ENCODE data around the gene SULT1C4. TPM values are rescaled to one million over a fixed set of nuclear protein-coding genes. Genes with fewer than 3 reads are reported as not detected.
A peak's percentile ranks its signal among the peaks of the same experiment; 100 is the strongest.

Gene SULT1C4
- total RNA-seq, 1 donor from 2014 or later = 10.6 TPM

DNA sequence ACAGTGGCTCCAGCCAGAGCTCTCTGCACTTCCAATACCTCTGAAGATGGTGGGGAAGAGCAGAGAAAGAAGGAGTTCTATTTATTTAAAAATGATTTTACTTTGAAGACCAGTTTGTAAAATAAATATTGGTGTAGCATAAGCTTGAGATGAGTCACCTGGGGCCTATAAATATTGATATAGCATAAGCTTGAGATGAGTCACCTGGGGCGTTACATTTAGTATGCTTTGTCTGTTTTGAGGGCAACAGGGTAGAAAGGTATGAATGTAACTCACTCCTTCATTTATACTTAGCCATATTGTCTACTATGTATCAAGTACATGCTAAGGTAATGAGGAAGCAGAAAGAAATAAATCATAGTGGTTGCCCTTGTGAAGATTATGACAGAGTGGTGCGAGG, 7.7 kb upstream of the SULT1C4 start:
- Histone ChIP-seq H3K4me1 (no peaks in the 10 kb centered on the region), H3K4me3 (no peak overlapping the region), H3K36me3 (no peaks in the 10 kb centered on the region), H3K27me3 (ENCODE audit: low read depth) (no peaks in the 10 kb centered on the region), H3K27ac (no peak overlapping the region), H3K9me3 (no peaks in the 10 kb centered on the region)
- intact Hi-C loops (cut with DNase I) = no loop called here
- DNase-seq (no peak), ATAC-seq (no peak)
- TF ChIP-seq, protein P1, sequence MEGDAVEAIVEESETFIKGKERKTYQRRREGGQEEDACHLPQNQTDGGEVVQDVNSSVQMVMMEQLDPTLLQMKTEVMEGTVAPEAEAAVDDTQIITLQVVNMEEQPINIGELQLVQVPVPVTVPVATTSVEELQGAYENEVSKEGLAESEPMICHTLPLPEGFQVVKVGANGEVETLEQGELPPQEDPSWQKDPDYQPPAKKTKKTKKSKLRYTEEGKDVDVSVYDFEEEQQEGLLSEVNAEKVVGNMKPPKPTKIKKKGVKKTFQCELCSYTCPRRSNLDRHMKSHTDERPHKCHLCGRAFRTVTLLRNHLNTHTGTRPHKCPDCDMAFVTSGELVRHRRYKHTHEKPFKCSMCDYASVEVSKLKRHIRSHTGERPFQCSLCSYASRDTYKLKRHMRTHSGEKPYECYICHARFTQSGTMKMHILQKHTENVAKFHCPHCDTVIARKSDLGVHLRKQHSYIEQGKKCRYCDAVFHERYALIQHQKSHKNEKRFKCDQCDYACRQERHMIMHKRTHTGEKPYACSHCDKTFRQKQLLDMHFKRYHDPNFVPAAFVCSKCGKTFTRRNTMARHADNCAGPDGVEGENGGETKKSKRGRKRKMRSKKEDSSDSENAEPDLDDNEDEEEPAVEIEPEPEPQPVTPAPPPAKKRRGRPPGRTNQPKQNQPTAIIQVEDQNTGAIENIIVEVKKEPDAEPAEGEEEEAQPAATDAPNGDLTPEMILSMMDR (IDR thresholded peaks at IDR 0.05) = no peak

DNA sequence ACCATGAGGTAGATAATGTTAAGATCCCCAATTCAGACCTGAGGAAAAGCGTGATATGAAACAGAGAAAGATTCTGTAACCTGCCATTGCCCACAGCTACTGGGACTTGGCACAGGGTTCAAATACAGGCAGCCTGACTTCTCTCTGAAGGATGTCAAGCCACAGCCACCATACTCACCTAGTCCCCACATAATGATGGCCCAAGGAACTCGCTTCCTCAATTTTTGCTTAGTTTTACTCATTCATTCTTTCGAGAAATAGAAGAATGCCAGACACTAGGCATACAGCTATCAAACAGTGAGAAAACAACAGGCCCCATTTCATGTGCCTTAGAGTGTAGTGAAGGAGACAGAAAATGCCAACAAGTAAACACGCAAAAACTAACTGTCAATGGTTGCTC, 980 bp upstream of the SULT1C4 start:
- Histone ChIP-seq H3K36me3 (no peaks in the 10 kb centered on the region), H3K27ac (peak overlapping the region; percentile 67), H3K4me3 (peak overlapping the region; percentile 54), H3K9me3 (no peaks in the 10 kb centered on the region), H3K4me1 (peaks cover 10% of the 10 kb centered on the region), H3K27me3 (ENCODE audit: low read depth) (no peaks in the 10 kb centered on the region)
- TF ChIP-seq, protein P1 (IDR thresholded peaks at IDR 0.05) = no peak
- intact Hi-C loops (cut with DNase I) = no loop called here
- no peak for DNase-seq
- ATAC-seq = no peak

DNA sequence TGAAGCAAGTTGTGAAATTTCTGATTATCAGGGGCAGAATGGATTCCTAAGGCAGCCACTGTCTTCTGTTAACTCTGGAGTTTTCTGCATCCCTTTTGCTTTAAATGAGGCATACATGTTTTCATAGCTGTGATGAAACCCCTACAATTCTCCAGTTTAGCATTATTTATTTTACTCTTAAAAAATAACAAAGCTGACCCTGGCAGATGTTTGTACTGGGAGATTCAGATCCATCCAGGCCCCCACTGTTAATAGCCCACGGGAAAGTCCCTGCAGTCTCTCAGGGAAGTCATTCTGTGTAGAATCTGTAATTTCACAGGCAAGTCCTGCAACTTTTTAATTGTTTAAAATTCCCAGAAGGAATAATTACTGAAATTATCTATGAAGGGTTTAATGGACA, 353 bp upstream of the SULT1C4 start:
- ATAC-seq = peak in 1 of 2 donors; percentile 29

DNA sequence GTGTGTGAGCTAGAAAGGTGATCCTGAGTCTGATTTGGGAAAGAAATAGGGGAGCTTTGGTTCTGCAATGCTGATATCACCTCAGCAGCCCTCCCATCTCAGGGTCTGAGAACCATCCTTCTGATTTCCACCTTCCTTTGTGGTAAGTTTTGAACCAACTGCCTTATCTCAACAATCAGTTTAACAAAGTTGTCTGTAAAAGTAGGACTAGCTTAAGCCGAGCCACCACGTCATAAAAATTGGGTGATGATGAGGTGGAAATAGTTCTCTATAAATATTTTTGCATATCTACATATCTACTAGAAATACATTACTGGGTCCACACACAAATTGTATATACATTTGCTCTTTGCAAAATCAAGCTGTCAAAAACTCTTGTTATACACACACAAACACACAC, 1.1 kb downstream of the SULT1C4 start:
- intact Hi-C loops (cut with DNase I) = no loop called here
- peak overlapping the region; percentile 54 for H3K4me3 ChIP-seq
- TF ChIP-seq, protein P1 (IDR thresholded peaks at IDR 0.05) = no peak
- H3K27ac ChIP-seq = peak overlapping the region; percentile 67
- H3K27me3 ChIP-seq (ENCODE audit: low read depth) = no peaks in the 10 kb centered on the region
- peaks cover 10% of the 10 kb centered on the region for H3K4me1 ChIP-seq
- H3K36me3 ChIP-seq = no peaks in the 10 kb centered on the region
- DNase-seq = no peak
- ATAC-seq = no peak
- H3K9me3 ChIP-seq = no peaks in the 10 kb centered on the region

More for the DNA sequence above, 353 bp upstream of the SULT1C4 start:
- intact Hi-C loops (cut with DNase I) = no loop called here
- no peak for DNase-seq
- H3K36me3 ChIP-seq = no peaks in the 10 kb centered on the region
- H3K4me1 ChIP-seq = peaks cover 10% of the 10 kb centered on the region
- no peaks in the 10 kb centered on the region for H3K9me3 ChIP-seq
- peak overlapping the region; percentile 67 for H3K27ac ChIP-seq
- no peaks in the 10 kb centered on the region for H3K27me3 ChIP-seq (ENCODE audit: low read depth)
- TF ChIP-seq, protein P1 (IDR thresholded peaks at IDR 0.05) = no peak
- H3K4me3 ChIP-seq = peak overlapping the region; percentile 54

DNA sequence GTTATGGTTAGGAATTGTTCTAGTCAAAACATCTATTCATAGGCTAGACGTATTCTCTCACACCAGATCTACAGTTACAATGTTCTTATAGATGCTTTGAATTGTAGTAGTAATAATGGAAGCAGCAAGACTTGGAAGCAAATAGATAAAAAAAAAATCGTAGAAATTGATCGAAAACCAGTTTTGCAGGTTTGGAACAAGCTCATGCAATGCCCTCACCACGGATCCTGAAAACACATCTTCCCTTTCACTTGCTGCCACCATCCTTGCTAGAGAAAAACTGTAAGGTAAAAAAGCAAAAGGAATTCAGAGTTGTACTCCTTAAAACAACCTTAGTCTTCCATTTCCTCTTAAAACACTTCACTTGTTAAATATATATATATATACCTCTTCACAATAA, 4.4 kb downstream of the SULT1C4 start:
- H3K4me1 ChIP-seq = peaks cover 2% of the 10 kb centered on the region
- TF ChIP-seq, protein P1 (IDR thresholded peaks at IDR 0.05) = no peak
- ATAC-seq (no peak), DNase-seq (no peak)
- H3K27ac ChIP-seq = no peak overlapping the region
- no peaks in the 10 kb centered on the region for H3K27me3 ChIP-seq (ENCODE audit: low read depth)
- intact Hi-C loops (cut with DNase I) = no loop called here
- no peaks in the 10 kb centered on the region for H3K9me3 ChIP-seq
- peaks cover 7% of the 10 kb centered on the region for H3K36me3 ChIP-seq
- no peak overlapping the region for H3K4me3 ChIP-seq

All from lower lobe of right lung (tissue), 2 donors.